Upper lobe of left lung (tissue), 6 donors: Measurements from ENCODE around the gene PICALM. TPM values are rescaled to one million over a fixed set of nuclear protein-coding genes. Genes with fewer than 3 reads are reported as not detected.

ENCODE experiments used
- ATAC-seq, 2 donors: fragments of 200-7000 bp; cut with Tn5 transposase; one replicate each; pipeline ENCODE4 v1.9.1; 2022; ENCODE audit warnings: mild to moderate bottlenecking in 2 of 2, moderate library complexity in 2 of 2; ENCODE audit not compliant: low FRiP score in 2 of 2
- DNase-seq, 2 donors: peaks; one replicate each; pipeline ENCODE4 v3.0.0-alpha.2; 2019 to 2020
- H3K27ac ChIP-seq, 4 donors: fragments of 200-600 bp; sonication (generic); one replicate each; pipeline ENCODE4 v1.5.1; 2016 to 2019
- H3K27me3 ChIP-seq, 4 donors: fragments of 200-600 bp; sonication (generic); one replicate each; pipeline ENCODE4 v1.5.1; 2017 to 2019
- H3K36me3 ChIP-seq, 4 donors: fragments of 200-600 bp; sonication (generic); one replicate each; pipeline ENCODE4 v1.5.1; 2016 to 2019
- H3K4me1 ChIP-seq, 4 donors: fragments of 200-600 bp; sonication (generic); one replicate each; pipeline ENCODE4 v1.5.1; 2018 to 2019
- H3K4me3 ChIP-seq, 4 donors: fragments of 200-600 bp; sonication (generic); one replicate each; pipeline ENCODE4 v1.5.1; 2017 to 2019; ENCODE audit warnings: mild to moderate bottlenecking in 2 of 4, moderate library complexity in 1 of 4
- H3K9me3 ChIP-seq, 4 donors: fragments of 200-600 bp; sonication (generic); one replicate each; pipeline ENCODE4 v1.5.1; 2018 to 2019
- CTCF ChIP-seq, 6 experiments: fragments of 450-650 bp in 4 of 6; fragments of 200-600 bp in 2 of 6; sonication (generic) in 2 of 6; IDR thresholded peaks; one replicate each; pipeline ENCODE4 v1.5.1; 2016 to 2019; ENCODE audit warnings: antibody characterized with exemption in 6 of 6
- EP300 ChIP-seq, 4 donors: sonication (generic); formaldehyde crosslinking; IDR thresholded peaks; one replicate each; pipeline ENCODE4 v1.5.1; 2017; ENCODE audit warnings: antibody characterized with exemption in 4 of 4, control low read depth in 2 of 4
- POLR2A ChIP-seq, 4 donors: fragments of 450-650 bp; IDR thresholded peaks; one replicate each; pipeline ENCODE4 v1.5.1; 2016 to 2017; ENCODE audit warnings: antibody characterized with exemption in 4 of 4, mild to moderate bottlenecking in 2 of 4
- POLR2AphosphoS5 ChIP-seq, 2 donors: sonication (generic); formaldehyde crosslinking; IDR thresholded peaks; one replicate each; pipeline ENCODE4 v1.5.1; 2017; ENCODE audit warnings: antibody characterized with exemption in 2 of 2
- WGBS, 2 donors: methylation state at CpG; one replicate each; pipeline ENCODE4 v1.1.5; 2017 to 2018; 5-methylcytosine and 5-hydroxymethylcytosine counted together
- total RNA-seq, 6 donors: library from RNA; depleted of rRNA in 4 of 6; stranded (reverse); fragments of >200 nt in 4 of 6; gene quantifications; one replicate each; pipeline versions ENCODE4 v1.1.0 to v1.2.1, GENCODE V29; 2016 to 2021
- donor health status: DM: no; HTN: no; CAD: no; lungs with moderate emphysema.
- donor health status: DM: no; HTN: yes; CAD: no; lungs with severe emphysema.

Gene PICALM
- total RNA-seq, 6 donors from 2014 or later: 144 to 294 (median 198) TPM

- Histone ChIP-seq H3K9me3 (no peaks in the 10 kb centered on the region), H3K36me3 (no peaks in the 10 kb centered on the region), H3K4me3 (no peak overlapping the region), H3K27me3 (no peaks in the 10 kb centered on the region), H3K4me1 (no peaks in the 10 kb centered on the region), H3K27ac (no peak overlapping the region)
- 53 to 58% methylated on average over 1 of the region's 1 CpG for WGBS, 2 donors
- TF ChIP-seq CTCF (IDR thresholded peaks at IDR 0.05) (no peak), POLR2A (IDR thresholded peaks at IDR 0.05) (no peak), POLR2AphosphoS5 (IDR thresholded peaks at IDR 0.05) (no peak), EP300 (IDR thresholded peaks at IDR 0.05) (no peak)
- no peak for DNase-seq
- no peak for ATAC-seq
Measured at GRCh38 chr11:86103808-86104207, 34.9 kb upstream of the PICALM start.

GRCh38 chr11:86101941-86102407 is 33.1 kb upstream of the PICALM start:
- no peak overlapping the region for H3K27ac ChIP-seq
- TF ChIP-seq POLR2A (IDR thresholded peaks at IDR 0.05) (no peak), POLR2AphosphoS5 (IDR thresholded peaks at IDR 0.05) (no peak), CTCF (IDR thresholded peaks at IDR 0.05) (no peak), EP300 (IDR thresholded peaks at IDR 0.05) (no peak)
- H3K27me3 ChIP-seq: no peaks in the 10 kb centered on the region
- H3K4me1 ChIP-seq: no peaks in the 10 kb centered on the region
- no peaks in the 10 kb centered on the region for H3K9me3 ChIP-seq
- DNase-seq (no peak), ATAC-seq (no peak)
- H3K36me3 ChIP-seq: no peaks in the 10 kb centered on the region
- 52 to 53% methylated on average over 3 of the region's 3 CpGs for WGBS, 2 donors
- no peak overlapping the region for H3K4me3 ChIP-seq

- no peaks in the 10 kb centered on the region for H3K27me3 ChIP-seq
- no peaks in the 10 kb centered on the region for H3K4me1 ChIP-seq
- WGBS, 2 donors: 94 to 95% methylated on average over 5 of the region's 5 CpGs
- no peak overlapping the region for H3K27ac ChIP-seq
- no peaks in the 10 kb centered on the region for H3K9me3 ChIP-seq
- DNase-seq (no peak), ATAC-seq (no peak)
- no peaks in the 10 kb centered on the region for H3K36me3 ChIP-seq
- TF ChIP-seq POLR2AphosphoS5 (IDR thresholded peaks at IDR 0.05) (no peak), POLR2A (IDR thresholded peaks at IDR 0.05) (no peak), EP300 (IDR thresholded peaks at IDR 0.05) (no peak), CTCF (IDR thresholded peaks at IDR 0.05) (no peak)
- H3K4me3 ChIP-seq: no peak overlapping the region
Measured at GRCh38 chr11:86101493-86101892, 32.6 kb upstream of the PICALM start.

- ATAC-seq: no peak
- 77 to 89% methylated on average over 4 of the region's 4 CpGs for WGBS, 2 donors
Measured at GRCh38 chr11:86099874-86100273, 31.0 kb upstream of the PICALM start.

GRCh38 chr11:86097980-86098379 is 29.1 kb upstream of the PICALM start:
- H3K4me3 ChIP-seq: no peak overlapping the region
- H3K27ac ChIP-seq: no peak overlapping the region
- no peaks in the 10 kb centered on the region for H3K4me1 ChIP-seq
- DNase-seq: no peak
- no peaks in the 10 kb centered on the region for H3K9me3 ChIP-seq
- ATAC-seq: no peak
- TF ChIP-seq CTCF (IDR thresholded peaks at IDR 0.05) (no peak), EP300 (IDR thresholded peaks at IDR 0.05) (no peak)
- no peaks in the 10 kb centered on the region for H3K27me3 ChIP-seq
- 79 to 93% methylated on average over 1 of the region's 1 CpG for WGBS, 2 donors
- no peaks in the 10 kb centered on the region for H3K36me3 ChIP-seq

More at GRCh38 chr11:86099874-86100273, 31.0 kb upstream of the PICALM start:
- Histone ChIP-seq H3K4me3 (no peak overlapping the region), H3K27me3 (no peaks in the 10 kb centered on the region), H3K36me3 (no peaks in the 10 kb centered on the region), H3K9me3 (no peaks in the 10 kb centered on the region), H3K4me1 (no peaks in the 10 kb centered on the region), H3K27ac (no peak overlapping the region)
- no peak for TF ChIP-seq EP300 (IDR thresholded peaks at IDR 0.05)
- no peak for TF ChIP-seq POLR2AphosphoS5 (IDR thresholded peaks at IDR 0.05)
- DNase-seq: no peak
